ENCODE data around the gene KAZN.

- TF ChIP-seq CTCF (IDR thresholded peaks at IDR 0.05; ENCODE audit: low read length) (no peak), EZH2phosphoT487 (IDR thresholded peaks at IDR 0.05; ENCODE audit: low read length) (no peak), EZH2 (optimal IDR thresholded peaks at IDR 0.05; ENCODE audit: low read depth, low read length) (no peak)
Measured at GRCh38 chr1:15065736-15066135, 467.3 kb downstream of the KAZN start.

Data from MM.1S (cell line).